HG03066 (cell line): ENCODE data around the gene RNU1-4.
"Not testable (repeated sequence)": the region's sequence is repeated elsewhere in the genome, so short reads cannot be mapped to it uniquely, and the experiment has no call there.

Source experiments
- ATAC-seq: cut with Tn5 transposase; IDR thresholded peaks from one replicate; pipeline ENCODE4 v1.9.1; 2021; ENCODE audit warnings: low read depth; ENCODE audit not compliant: unreplicated experiment

RNU1-4 gene

DNA sequence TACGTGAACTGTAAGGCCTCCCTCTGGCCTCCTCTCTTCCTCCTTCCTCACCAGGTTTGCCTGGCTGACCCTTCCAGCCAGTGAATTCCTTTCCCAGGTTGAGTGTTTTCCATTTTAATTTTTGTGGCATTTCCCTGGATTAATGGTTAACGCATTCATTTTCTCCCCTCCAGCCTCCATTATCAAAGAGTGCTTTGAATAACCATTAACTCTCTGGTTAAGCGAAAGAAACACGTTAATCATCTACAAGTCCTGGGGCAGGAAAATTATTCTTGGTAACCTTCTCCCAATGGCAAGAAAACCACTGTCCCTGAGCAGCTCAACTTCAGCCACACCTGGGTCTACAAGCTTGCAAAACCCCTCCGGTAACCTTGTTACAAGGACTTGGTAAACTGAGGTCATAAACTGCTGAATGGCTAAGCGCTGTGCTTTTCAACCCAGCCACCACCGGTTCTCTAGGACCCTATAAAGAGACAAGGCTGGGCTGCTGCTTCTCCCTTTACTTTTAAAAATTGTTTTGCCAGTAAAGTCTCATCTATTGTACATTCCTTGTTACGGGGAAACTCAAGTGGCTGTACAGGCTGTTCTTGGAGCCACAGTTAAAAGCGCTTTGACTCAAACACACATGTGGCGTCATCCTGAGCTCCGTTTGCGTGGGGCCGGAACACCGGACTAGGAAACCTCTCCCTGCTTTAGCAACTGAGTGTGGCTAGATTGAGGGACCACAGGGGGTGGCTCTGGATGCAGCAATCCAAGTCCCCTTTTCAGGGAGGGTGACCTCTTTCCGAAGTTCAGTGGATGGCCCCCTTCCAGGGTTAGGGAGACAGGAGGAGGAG is 24.7 kb downstream of the RNU1-4 start:
- not testable (repeated sequence) for ATAC-seq

- not testable (repeated sequence) for ATAC-seq
Measured at GRCh38 chr1:16765731-16766605, 25.7 kb downstream of the RNU1-4 start.

- not testable (repeated sequence) for ATAC-seq
Measured at GRCh38 chr1:16766689-16767256, 26.5 kb downstream of the RNU1-4 start.

DNA sequence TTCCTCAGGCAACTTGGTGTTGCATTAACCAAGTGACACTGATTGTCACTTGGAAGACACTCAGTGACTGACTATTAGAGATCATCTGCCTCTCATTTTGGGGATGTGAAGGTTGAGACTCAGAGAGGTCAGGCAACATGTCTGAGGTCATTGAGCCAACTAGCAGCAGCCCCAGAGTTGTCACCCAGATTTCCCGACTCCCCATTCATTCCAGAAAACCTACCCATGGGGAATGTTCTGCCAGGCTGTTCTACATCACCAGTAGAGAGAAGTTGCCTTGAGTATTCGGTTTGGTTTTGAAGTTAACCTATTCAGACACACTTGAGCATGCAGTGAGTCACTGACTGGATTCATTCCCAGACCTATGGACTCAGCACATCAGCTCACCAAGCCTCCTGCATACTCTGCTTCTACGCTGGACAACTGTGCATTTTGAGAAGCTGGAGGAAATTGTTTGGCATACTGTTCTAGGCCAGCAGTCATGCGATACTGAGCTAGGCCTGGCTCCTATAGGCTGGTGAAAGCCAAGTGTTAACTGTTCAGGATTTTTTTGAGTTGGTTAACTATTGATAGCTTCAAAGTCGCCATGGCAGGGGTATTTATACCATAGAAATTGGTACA is 29.9 kb downstream of the RNU1-4 start:
- ATAC-seq, result not testable (repeated sequence)

DNA sequence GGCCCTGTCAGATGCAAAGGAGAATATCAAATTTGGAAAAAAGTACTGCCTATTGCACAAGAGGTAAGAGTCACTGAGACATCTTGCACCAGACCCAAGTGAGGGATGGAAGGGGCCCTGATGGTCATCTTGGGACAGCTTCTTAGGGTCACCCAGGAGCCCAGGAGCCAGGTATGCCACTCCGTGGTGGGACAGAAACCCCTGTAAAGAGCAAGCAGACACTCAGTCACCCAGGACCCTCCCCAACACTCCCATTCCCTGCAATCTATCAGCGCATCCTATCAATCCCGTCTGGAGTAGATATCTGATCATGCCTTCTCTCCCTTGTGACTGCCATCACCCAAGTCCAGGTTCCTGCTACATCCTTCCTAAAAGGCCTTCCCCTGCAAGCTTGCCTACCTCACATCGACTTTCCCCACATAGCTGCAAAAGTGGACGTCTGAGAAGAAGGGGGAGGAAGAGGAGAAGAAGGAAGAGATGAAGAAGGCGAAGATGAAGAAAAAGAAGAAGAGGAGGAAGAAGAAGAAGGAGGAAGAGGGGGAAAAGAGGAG is 30.7 kb downstream of the RNU1-4 start:
- not testable (repeated sequence) for ATAC-seq

GRCh38 chr1:16772275-16773204 is 32.2 kb downstream of the RNU1-4 start:
- ATAC-seq, result not testable (repeated sequence)

- not testable (repeated sequence) for ATAC-seq
Measured at GRCh38 chr1:16773205-16773596, 32.9 kb downstream of the RNU1-4 start.

DNA sequence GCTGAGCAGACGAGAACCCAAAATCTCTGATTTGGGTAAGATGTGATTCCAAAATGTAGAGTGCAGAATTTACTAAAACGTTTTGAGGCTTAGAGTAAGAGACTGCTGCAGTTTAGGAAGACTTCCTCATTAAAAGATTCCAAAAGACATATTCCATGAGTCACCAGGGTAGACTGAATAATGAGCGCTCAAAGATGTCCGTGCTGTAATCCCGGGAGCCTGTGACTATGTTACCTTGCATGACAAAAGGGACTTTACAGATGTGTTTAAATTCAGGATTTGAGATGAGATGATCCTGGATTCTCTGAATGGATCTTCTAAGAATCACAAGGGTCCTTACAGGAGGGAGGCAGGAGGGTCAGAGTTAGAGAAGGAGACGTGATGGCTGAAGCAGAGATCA is 33.4 kb downstream of the RNU1-4 start:
- not testable (repeated sequence) for ATAC-seq

GRCh38 chr1:16774773-16775172 is 34.5 kb downstream of the RNU1-4 start:
- not testable (repeated sequence) for ATAC-seq

DNA sequence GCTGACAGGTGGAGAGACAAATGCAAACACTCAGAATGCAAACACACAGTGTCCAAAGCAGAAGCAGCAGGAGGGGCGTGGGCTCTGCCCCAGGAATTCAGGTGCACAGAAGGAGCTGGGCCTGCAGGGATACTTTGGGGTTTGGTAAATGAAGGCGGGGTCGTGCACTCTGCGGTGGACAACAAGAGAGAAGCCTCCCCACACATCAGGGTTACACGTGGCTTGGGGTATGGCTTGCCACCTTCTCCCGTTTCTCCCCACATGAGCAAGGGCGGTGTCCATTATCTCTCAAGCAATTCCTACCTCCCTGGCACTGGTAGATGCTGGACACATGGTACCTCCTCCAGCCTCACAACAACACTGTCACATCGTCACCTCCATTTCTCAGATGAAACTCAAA is 35.0 kb downstream of the RNU1-4 start:
- ATAC-seq, result not testable (repeated sequence)

- ATAC-seq, result not testable (repeated sequence)
Measured at GRCh38 chr1:16776248-16776647, 35.9 kb downstream of the RNU1-4 start.

GRCh38 chr1:16776835-16777234 is 36.5 kb downstream of the RNU1-4 start:
- ATAC-seq, result not testable (repeated sequence)

DNA sequence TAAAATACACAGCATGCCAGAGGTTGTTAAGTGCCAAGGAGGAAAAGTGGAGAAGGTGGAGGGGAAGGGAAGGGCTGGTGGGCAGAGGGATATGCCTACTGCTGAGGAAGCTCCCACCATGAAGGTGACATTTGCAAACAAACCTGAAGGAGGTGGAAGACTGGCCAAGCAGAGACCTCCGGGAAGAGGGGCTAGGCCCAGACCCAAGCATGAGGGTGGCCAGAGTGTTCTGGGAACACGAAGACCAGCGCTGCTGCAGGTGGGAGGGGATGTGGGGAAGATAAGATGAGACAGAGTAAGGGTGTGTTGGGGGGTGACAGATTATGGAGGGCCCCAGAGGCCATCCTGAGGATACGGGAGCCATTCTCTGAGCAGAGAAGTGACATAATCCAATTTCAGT is 37.5 kb downstream of the RNU1-4 start:
- not testable (repeated sequence) for ATAC-seq

GRCh38 chr1:16779525-16779924 is 39.2 kb downstream of the RNU1-4 start:
- ATAC-seq, result not testable (repeated sequence)

- ATAC-seq, result not testable (repeated sequence)
Measured at GRCh38 chr1:16781033-16781432, 40.7 kb downstream of the RNU1-4 start.

GRCh38 chr1:16781625-16782024 is 41.3 kb downstream of the RNU1-4 start:
- not testable (repeated sequence) for ATAC-seq

- ATAC-seq, result not testable (repeated sequence)
Measured at GRCh38 chr1:16784955-16785354, 44.6 kb downstream of the RNU1-4 start.

- not testable (repeated sequence) for ATAC-seq
Measured at GRCh38 chr1:16786362-16786761, 46.0 kb downstream of the RNU1-4 start.

DNA sequence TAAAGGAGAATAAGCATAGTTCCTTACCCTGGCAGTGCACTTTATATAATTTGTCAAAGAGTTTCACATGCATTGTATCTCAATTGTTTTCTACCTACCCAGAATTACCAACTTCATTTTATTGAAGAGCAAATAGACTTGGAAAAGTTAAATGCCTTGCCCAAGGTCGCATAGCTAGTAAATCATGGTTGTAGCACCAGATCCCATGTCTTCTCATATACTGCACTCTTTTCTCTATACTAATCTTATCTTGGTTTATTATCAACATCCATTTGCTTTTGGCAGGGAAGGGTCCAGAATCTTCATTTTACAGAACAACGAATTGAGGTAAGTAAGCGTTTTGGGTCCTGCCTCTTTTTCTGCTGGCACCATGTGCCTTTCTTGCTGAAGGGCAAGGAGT is 46.9 kb downstream of the RNU1-4 start:
- not testable (repeated sequence) for ATAC-seq
